ENCODE measurements around the gene KLHL11. TPM values are rescaled to one million over a fixed set of nuclear protein-coding genes. Genes with fewer than 3 reads are reported as not detected.

The KLHL11 gene
- total and polyA plus RNA-seq, 4 donors: 0.63 to 27.7 (median 6.8) TPM

DNA sequence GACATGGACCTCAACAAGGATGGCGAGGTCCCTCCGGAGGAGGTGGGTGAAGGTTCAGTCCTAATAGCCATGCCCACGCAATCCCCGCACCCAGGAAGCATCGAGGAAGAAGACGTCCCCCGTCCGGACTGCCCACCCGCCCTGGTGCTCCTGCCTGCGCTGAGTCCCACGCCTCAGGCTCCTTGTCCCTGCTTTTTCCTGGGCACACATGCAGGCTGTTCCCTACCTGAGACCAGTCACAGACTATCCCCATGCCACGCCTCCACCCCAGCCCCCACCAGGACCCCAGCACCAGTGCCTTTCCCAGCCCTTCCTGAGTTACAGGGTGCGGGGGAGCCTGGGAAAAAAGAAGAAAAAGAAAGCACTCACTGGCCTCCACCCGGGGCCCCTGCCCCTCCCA is 43.4 kb downstream of the KLHL11 start:
- TF ChIP-seq, protein P1, sequence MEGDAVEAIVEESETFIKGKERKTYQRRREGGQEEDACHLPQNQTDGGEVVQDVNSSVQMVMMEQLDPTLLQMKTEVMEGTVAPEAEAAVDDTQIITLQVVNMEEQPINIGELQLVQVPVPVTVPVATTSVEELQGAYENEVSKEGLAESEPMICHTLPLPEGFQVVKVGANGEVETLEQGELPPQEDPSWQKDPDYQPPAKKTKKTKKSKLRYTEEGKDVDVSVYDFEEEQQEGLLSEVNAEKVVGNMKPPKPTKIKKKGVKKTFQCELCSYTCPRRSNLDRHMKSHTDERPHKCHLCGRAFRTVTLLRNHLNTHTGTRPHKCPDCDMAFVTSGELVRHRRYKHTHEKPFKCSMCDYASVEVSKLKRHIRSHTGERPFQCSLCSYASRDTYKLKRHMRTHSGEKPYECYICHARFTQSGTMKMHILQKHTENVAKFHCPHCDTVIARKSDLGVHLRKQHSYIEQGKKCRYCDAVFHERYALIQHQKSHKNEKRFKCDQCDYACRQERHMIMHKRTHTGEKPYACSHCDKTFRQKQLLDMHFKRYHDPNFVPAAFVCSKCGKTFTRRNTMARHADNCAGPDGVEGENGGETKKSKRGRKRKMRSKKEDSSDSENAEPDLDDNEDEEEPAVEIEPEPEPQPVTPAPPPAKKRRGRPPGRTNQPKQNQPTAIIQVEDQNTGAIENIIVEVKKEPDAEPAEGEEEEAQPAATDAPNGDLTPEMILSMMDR (IDR thresholded peaks at IDR 0.05; ENCODE audit: control extremely low read depth, extremely low read depth): no peak
- Histone ChIP-seq H3K4me1 (ENCODE audit: control insufficient read depth in 5 of 5, insufficient read depth in 5 of 5, low read length in 5 of 5) (no peaks in the 10 kb centered on the region), H3K4me3 (no peak overlapping the region), H3K27ac (ENCODE audit: low read depth in 1 of 2, low read length in 1 of 2) (no peak overlapping the region), H3K9me3 (ENCODE audit: control insufficient read depth in 4 of 4, insufficient read depth in 3 of 4, low read length in 3 of 4) (no peaks in the 10 kb centered on the region), H3K9ac (ENCODE audit: insufficient read depth in 1 of 2, low read length in 2 of 2) (no peak overlapping the region), H3K27me3 (ENCODE audit: control insufficient read depth in 3 of 3, insufficient read depth in 3 of 3, low read length in 2 of 3) (no peaks in the 10 kb centered on the region), H3K36me3 (ENCODE audit: control insufficient read depth in 4 of 4, insufficient read depth in 4 of 4, low read length in 4 of 4) (peaks cover 8 to 19% (median 15%) of the 10 kb centered on the region in 4 donors)
- WGBS, 2 donors: 90 to 96% methylated on average over 14 of the region's 14 CpGs
- DNase-seq: no peak
- ATAC-seq (ENCODE audit: insufficient read depth, low FRiP score): no peak

DNA sequence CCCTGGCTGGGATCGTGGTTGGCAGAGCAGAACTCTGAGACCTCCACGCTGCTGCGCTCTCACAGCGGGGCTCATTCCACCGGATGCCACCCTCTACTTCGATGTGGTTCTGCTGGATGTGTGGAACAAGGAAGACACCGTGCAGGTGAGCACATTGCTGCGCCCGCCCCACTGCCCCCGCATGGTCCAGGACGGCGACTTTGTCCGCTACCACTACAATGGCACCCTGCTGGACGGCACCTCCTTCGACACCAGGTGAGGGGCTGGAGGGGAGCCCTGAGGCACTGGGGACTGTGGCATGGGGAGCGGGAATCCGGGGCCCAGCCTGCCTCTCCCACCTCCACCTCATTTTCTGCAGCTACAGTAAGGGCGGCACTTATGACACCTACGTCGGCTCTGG is 47.2 kb downstream of the KLHL11 start:
- WGBS, 2 donors: 96 to 97% methylated on average over 20 of the region's 20 CpGs
- Histone ChIP-seq H3K27ac (ENCODE audit: low read depth in 1 of 2, low read length in 1 of 2) (no peak overlapping the region), H3K9ac (ENCODE audit: insufficient read depth in 1 of 2, low read length in 2 of 2) (no peak overlapping the region), H3K36me3 (ENCODE audit: control insufficient read depth in 4 of 4, insufficient read depth in 4 of 4, low read length in 4 of 4) (peaks cover 0 to 19% (median 5%) of the 10 kb centered on the region in 4 donors), H3K27me3 (ENCODE audit: control insufficient read depth in 3 of 3, insufficient read depth in 3 of 3, low read length in 2 of 3) (no peaks in the 10 kb centered on the region), H3K4me3 (no peak overlapping the region), H3K9me3 (ENCODE audit: control insufficient read depth in 4 of 4, insufficient read depth in 3 of 4, low read length in 3 of 4) (no peaks in the 10 kb centered on the region), H3K4me1 (ENCODE audit: control insufficient read depth in 5 of 5, insufficient read depth in 5 of 5, low read length in 5 of 5) (peaks cover 0 to 4% (median 2%) of the 10 kb centered on the region in 5 donors)
- TF ChIP-seq, protein P1 (IDR thresholded peaks at IDR 0.05; ENCODE audit: control extremely low read depth, extremely low read depth): no peak
- no peak for ATAC-seq (ENCODE audit: insufficient read depth, low FRiP score)
- DNase-seq: no peak

DNA sequence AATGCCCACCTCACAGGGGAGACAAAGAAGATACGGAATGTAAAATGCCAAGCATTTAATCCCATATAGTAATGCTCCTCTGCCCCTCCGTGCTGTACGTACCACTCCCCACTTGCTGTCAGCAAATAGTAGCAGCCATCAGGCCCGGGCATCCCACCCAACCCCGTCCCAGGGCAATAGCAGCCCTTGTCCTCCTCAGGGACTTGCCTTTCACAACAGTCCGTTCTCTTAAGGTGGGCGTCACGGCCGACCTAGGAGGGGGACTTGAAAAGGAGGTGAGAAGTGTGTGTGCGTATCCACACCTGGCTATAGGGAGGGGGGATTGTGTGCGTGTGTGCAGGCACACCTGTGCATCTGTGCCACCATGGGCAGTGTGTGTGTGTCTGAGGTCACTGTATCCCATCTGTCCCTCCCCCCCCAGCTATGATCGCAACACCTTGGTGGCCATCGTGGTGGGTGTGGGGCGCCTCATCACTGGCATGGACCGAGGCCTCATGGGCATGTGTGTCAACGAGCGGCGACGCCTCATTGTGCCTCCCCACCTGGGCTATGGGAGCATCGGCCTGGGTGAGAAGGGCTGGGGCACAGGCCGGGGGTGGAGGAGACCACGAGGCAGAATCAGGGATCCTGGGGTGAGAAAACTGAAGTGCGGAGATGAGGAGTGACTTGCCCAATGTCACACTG is 48.4 kb downstream of the KLHL11 start:
- TF ChIP-seq, protein P1 (IDR thresholded peaks at IDR 0.05; ENCODE audit: control extremely low read depth, extremely low read depth): no peak
- Histone ChIP-seq H3K9ac (ENCODE audit: insufficient read depth in 1 of 2, low read length in 2 of 2) (no peak overlapping the region), H3K27me3 (ENCODE audit: control insufficient read depth in 3 of 3, insufficient read depth in 3 of 3, low read length in 2 of 3) (no peaks in the 10 kb centered on the region), H3K27ac (ENCODE audit: low read depth in 1 of 2, low read length in 1 of 2) (no peak overlapping the region), H3K4me3 (no peak overlapping the region), H3K4me1 (ENCODE audit: control insufficient read depth in 5 of 5, insufficient read depth in 5 of 5, low read length in 5 of 5) (peaks cover 0 to 8% (median 4%) of the 10 kb centered on the region in 5 donors), H3K9me3 (ENCODE audit: control insufficient read depth in 4 of 4, insufficient read depth in 3 of 4, low read length in 3 of 4) (no peaks in the 10 kb centered on the region), H3K36me3 (ENCODE audit: control insufficient read depth in 4 of 4, insufficient read depth in 4 of 4, low read length in 4 of 4) (peaks cover 0 to 19% (median 5%) of the 10 kb centered on the region in 4 donors)
- ATAC-seq (ENCODE audit: insufficient read depth, low FRiP score): no peak
- WGBS, 2 donors: 93% methylated on average over 23 of the region's 23 CpGs
- no peak for DNase-seq
